GM18520 (cell line): ENCODE measurements around the gene ATP5MK.
"Not testable (repeated sequence)": the region's sequence is repeated elsewhere in the genome, so short reads cannot be mapped to it uniquely, and the experiment has no call there.

Source experiments
- ATAC-seq: cut with Tn5 transposase; IDR thresholded peaks from one replicate; pipeline ENCODE4 v1.9.1; 2021; ENCODE audit not compliant: unreplicated experiment

ATP5MK gene

DNA sequence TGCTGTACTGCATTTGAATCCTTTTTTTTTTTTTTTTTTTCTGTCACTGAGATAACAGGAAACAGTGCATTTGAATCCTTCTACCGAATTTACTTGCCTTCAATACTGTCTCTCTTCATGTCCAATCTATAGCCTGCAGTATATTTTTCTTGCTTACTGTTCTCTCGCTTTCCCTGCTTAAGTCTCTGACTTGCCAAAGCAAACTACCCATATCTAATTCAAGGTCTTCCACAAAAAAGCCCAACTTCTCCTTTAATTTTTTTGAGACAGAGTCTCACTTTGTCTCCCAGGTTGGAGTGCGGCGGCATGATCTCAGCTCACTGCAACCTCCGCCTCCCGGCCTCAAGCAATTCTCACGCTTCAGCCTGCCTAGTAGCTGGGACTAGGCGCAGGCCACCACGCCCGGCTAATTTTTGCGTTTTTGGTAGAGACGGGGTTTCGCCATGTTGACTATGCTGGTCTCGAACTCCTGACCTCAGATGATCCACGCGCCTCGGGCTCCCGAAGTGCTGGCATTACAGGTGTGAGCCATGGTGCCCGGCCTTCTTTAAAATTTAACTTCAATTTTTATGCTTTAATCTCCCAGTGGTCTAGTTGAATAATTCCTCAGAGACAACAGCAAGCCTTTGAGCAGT lies 1.0 kb upstream of the ATP5MK start:
- ATAC-seq: no peak

DNA sequence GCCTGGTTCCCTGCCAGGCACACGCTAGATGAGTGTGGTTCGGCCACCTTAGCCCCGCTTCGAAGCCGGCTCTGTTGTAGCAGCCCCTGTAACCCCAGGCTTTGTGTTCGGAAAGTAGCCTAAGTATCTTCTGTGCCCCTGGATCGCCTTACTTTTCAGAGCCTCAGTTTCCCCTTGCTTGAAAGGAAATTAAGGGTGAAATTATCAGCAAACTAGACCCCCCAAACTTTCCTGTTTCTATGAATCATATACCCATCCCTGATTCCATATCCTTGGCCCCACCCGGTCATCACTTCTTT lies 463 bp upstream of the ATP5MK start:
- ATAC-seq: no peak

DNA sequence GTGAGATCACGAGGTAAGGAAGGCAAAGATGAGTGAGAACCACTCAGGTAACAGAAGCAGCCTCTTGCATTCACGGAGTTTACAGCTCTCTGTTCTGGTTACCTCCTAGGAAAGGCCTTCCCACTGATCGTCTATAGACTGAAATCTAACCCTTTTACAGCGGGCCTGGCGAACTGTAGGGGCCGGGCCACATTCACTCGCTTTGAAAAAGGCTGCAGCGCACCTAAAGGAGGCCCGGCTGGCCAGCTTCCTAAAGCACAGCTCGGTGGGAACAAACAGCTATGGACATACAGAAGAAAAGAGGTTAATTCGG lies 565 bp downstream of the ATP5MK start:
- ATAC-seq: no peak

DNA sequence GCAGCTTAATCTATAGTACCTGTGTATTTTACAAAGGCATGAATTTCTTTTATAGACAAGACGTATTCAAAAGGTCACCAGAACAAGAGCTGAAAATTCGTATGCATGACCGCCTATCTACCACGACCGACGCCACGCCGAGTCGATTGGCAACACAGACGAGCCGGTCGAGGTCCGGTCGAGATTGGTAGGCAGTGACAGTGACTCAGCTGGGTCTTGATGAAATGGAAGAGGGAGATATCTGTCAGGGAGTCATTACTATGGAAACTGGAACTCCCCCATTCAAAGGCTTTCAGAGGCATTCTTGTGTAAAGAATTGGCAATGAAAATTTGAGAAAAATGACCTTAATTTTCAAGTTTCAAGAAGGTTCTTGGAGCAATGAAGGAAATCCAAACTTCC lies 2.1 kb downstream of the ATP5MK start:
- no peak for ATAC-seq

DNA sequence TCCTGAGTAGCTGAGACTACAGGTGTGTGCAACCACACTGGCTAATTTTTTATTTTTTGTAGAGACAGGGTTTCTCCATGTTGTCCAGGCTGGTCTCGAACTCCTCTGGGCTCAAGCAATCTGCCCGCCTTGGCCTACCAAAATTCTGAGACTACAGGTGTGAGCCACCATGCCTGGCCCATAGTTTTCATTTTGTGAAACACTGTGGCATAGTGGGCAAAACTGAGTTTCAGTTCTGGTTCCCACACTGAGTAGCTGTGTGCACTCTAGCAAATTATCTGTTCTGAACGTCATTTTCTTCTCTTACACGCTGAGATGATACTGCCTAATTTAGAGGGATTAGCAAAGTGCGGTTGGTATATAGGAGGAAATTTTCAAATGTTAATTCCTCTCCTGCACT lies 13.5 kb downstream of the ATP5MK start:
- ATAC-seq: no peak

DNA sequence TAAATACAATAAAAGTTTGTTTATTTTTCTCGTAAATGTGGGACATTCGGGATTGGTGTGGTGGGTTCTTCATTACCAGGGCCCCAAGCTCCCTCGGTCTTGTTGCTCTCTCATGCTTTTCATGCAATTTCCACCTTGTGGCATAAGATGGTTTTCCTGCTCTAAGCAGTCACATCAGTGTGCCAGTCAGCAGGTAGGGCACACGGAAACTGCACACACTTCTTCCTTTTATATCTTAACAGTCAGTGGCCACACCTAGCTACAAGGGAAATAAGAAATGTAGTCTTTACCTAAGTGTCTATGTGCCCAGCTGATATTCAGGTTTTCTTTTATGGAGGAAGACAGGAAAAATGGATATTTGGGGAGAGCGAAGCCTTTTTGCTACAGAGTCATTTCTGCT lies 22.0 kb downstream of the ATP5MK start:
- no peak for ATAC-seq

DNA sequence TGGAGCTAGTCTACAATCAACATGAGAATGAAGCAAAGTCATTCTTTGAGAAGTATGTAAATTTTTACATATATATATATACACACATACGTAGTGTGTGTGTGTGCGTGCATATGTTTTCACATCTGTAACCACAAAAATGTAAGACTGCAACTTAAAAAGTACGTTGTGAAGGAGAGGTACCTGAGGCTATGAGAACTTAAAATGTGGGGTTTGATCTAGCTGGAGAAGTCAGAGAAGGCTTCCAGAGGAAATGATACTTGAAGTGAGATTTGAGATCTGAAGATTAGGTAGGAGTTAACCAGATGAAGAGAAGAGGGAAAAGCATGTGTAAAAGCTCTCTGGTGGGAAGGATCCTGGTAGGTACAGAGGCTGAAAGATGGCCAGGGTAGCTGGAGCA lies 22.7 kb downstream of the ATP5MK start:
- ATAC-seq: no peak

DNA sequence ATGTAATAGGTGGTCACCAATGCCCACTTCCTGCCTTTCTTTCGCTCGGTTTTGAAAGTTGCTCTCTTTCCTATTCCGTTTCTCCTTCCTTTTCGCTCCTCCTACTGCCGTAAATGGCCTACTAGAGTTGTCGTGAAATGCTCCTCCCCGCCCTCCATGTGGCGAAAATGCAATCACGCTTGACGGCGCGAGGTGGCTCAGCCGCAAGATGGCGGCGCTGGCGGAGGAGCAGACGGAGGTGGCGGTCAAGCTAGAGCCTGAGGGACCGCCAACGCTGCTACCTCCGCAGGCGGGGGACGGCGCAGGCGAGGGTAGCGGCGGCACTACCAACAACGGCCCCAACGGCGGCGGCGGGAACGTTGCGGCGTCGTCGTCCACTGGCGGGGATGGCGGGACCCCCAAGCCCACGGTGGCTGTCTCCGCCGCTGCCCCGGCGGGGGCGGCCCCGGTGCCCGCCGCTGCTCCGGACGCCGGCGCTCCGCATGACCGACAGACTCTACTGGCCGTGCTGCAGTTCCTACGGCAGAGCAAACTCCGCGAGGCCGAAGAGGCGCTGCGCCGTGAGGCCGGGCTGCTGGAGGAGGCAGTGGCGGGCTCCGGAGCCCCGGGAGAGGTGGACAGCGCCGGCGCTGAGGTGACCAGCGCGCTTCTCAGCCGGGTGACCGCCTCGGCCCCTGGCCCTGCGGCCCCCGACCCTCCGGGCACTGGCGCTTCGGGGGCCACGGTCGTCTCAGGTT lies 28.3 kb downstream of the ATP5MK start, which contains the start of gene TAF5:
TAF5 (plus strand) TSS at position 195 of the 737 bp plus-strand sequence; CDS start at position 209, 14 bp downstream.
- ATAC-seq: peak; percentile 48

DNA sequence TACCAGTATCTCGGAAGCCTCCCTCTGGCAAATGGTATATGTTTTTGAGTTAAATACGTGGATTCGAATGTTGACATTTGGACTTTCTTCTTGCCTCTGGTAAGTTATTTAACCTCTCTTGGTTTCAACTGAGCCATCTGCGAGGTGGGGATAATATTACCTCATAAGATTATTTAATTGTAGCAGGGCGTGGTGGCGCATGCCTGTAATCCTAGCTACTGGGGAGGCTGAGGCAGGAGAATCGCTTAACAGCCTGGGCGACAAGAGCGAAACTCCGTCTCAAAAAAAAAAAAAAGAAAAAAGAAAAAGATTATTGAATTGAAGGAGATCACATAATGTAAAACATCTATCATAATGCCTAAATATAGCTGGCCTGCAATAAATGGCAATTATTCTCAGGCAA lies 28.9 kb downstream of the ATP5MK start:
- ATAC-seq: no peak

DNA sequence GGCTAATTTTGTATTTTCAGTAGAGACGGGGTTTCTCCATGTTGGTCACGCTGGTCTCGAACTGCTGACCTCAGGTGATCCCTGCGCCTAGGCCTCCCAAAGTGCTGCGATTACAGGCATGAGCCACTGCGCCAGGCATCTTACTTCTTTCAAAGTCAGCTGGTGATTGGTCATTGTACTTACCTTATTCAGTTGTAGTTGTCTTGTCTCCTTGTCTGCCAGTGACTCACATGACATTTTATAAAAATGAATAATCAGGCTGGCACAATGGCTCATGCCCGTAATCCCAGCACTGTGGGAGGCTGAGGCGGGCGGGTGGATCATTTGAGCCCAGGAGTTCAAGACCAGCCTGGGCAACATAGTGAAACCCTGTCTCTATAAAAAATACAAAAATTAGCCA lies 35.5 kb downstream of the ATP5MK start:
- ATAC-seq: not testable (repeated sequence)

DNA sequence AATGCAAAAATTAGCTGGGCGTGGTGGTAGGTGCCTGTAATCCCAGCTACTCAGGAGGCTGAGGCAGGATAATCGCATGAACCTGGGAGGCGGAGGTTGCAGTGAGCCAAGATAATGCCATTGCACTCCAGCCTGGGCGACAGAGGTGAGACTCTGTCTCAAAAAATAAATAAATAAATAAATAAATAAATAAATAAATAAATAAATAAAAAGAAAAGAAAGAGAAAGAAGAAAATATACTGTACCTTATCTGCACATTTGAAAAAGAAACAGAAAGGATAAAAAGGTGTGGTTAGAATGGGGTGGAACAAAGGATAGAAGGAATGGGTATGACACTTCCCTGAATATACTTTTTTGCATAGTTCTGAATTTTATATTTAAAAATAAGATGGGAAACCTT lies 36.8 kb downstream of the ATP5MK start:
- not testable (repeated sequence) for ATAC-seq

DNA sequence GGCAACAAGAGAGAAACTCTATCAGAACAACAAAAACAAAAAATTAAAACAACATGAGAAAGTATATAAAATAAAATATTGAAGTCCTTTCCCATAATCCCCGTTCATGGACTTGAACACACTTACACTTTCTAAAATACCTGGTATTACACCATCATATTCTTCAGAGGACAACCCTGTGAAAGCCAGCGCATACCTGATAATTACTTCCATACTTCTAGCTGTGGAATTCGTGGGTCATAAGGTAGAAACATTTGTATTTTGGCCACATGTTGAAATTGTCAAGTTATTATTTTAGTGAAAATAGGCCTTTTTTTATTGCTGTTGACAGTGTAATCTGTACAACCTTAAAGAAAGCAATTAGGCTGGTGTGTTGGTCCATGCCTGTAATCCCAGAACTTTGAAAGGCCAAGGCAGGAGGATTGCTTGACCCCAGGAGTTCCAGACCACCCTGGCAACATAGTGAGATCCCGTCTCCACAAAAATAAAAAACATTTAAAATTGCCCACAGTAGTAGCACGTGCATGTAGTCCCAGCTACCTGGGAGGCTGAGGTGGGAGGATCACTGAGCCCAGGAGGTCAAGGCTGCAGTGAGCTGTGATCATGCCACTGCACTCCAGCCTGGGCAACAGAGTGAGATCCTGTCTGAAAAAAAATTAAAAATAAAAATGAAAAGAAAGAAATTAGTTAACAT lies 40.2 kb downstream of the ATP5MK start:
- no peak for ATAC-seq

DNA sequence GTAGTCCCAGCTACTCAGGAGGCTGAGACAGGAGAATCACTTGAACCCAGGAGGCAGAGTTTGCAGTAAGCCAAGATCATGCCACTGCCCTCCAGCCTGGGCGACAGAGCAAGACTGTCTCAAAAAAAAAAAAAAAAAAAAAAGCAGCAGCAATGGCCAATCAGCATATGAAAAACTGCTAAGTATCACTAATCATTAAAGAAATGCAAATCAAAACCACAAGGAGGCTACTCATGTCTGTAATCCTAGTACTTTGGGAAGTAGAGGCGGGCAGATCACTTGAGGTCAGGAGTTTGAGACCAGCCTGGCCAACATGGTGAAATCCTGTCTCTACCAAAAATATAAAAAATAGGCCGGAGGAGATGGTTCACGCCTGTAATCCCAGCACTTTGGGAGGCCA lies 41.7 kb downstream of the ATP5MK start:
- not testable (repeated sequence) for ATAC-seq

DNA sequence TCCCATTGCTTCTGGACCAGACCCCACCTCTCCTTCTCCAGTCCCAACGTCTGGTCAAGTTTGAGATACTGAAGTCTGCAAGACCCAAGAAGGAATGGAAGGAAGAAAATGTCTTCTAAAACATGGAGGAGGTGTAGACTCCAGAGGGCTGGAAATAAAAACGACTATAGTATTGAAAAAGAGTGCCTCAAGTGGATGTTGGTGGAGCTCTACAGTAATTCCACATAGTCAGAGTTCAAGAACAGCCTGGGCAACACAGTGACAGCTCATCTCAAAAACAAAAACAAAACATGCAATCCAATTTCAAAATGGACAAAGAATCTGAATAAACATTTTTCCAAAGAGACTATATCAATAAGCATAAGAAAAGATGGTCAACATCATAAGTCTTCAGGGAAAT lies 43.0 kb downstream of the ATP5MK start:
- ATAC-seq: no peak

DNA sequence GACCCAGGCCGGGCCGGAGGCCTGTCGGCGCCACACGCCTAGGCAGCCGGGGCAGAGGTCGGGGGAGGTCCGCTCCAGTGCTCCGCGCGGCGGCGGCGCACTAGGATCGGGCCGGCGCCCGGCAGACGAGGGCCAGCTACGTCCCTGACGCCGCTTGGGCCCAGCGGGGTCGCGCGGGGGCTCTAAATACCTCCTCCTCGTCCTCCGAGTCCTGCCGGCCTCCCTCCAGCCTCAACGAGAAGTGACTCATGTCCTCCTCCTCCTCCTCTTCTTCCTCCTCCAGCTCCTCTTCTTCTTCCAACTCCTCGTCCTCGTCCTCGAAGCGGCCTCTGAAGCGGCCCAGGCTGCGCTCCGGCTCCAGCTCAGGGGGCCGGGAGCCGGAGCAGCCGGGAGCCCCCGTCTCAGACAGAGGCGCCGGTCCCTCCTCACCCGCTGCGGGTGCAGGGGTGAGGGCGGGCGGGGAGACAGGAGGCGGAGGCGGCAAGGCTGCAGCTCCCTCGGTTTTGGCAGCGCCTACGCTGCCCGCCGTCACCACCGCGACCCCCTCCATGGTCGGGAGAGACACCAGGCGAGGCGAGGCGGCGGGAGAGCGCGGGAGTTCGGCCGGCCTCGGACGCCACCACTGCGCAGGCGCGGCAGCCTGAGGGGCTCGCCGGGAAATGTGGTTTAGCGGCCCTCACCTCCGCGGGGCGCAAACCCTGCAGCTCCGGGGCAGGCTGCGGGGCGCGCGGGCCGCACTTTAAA lies 45.6 kb downstream of the ATP5MK start, which contains the start of gene PCGF6:
PCGF6 (minus strand) TSS at position 624 of the 744 bp plus-strand sequence; CDS start at position 550, 74 bp downstream.
- peak; percentile 70 for ATAC-seq

DNA sequence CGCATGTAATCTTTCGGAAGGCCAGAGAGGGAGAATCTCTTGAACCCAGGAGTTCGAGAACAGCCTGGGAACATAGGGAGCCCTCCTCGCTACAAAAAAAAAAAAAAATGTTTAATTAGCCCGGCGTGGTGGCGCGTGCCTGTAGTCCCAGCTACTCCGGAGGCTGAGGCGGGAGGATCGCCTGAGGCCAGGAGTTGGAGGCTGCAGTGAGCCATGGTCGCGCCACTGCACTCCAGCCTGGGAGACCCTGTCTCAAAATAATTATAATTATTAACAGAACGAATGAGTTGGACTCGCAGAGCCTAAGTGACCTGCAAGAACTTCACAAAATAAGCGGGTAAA lies 46.1 kb downstream of the ATP5MK start:
- ATAC-seq: no peak
